ENCODE measurements around the gene WNT11.

DNA sequence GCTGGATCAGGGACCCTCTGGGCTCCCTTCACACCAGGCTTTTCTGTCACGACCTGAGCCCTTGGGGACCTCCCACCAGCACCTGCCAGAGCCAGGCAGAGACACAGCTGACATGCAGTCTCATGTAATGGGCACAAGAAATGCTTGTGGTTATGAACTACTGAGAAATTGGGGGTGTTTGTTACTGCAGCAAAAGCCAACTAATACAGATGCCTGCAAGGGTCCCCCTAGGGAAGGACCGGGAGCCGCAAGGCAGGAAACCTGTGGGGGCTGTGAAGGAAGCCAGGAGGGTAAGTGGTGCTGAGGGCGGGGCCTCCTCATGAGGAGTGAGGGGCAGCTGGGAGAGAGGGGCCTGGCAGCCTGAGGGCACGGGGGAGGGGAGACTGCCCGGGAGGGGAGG lies 16.6 kb downstream of the WNT11 start:
- TF ChIP-seq EZH2 (IDR thresholded peaks at IDR 0.05; ENCODE audit: insufficient read depth, poor library complexity, severe bottlenecking) = no peak
- TF ChIP-seq EZH2phosphoT487 (IDR thresholded peaks at IDR 0.05; ENCODE audit: insufficient read depth, low read depth) = no peak

Data from GM23248 (cell line).